Vagina (tissue), 2 donors: ENCODE data around the gene NTM.

ENCODE experiments used
- POLR2A ChIP-seq, 2 donors: fragments of 450-650 bp; IDR thresholded peaks; one replicate each; pipeline ENCODE4 v1.6.1; 2017; ENCODE audit warnings: antibody characterized with exemption in 2 of 2, mild to moderate bottlenecking in 2 of 2, moderate library complexity in 2 of 2
- POLR2AphosphoS5 ChIP-seq, 2 donors: sonication (generic); formaldehyde crosslinking; IDR thresholded peaks; one replicate each; pipeline ENCODE4 v1.9.0; 2017; ENCODE audit warnings: antibody characterized with exemption in 2 of 2, mild to moderate bottlenecking in 2 of 2, low read depth in 1 of 2; ENCODE audit not compliant: insufficient read depth in 1 of 2
- TF ChIP-seq, protein P1 (sequence below), 3 experiments: fragments of 450-650 bp in 2 of 3; fragments of 200-600 bp in 1 of 3; sonication (generic) in 1 of 3; IDR thresholded peaks; one replicate each; pipeline ENCODE4 v1.5.1; 2017 to 2019; ENCODE audit warnings: antibody characterized with exemption in 3 of 3, mild to moderate bottlenecking in 2 of 3, moderate library complexity in 2 of 3

- TF ChIP-seq, protein P1, sequence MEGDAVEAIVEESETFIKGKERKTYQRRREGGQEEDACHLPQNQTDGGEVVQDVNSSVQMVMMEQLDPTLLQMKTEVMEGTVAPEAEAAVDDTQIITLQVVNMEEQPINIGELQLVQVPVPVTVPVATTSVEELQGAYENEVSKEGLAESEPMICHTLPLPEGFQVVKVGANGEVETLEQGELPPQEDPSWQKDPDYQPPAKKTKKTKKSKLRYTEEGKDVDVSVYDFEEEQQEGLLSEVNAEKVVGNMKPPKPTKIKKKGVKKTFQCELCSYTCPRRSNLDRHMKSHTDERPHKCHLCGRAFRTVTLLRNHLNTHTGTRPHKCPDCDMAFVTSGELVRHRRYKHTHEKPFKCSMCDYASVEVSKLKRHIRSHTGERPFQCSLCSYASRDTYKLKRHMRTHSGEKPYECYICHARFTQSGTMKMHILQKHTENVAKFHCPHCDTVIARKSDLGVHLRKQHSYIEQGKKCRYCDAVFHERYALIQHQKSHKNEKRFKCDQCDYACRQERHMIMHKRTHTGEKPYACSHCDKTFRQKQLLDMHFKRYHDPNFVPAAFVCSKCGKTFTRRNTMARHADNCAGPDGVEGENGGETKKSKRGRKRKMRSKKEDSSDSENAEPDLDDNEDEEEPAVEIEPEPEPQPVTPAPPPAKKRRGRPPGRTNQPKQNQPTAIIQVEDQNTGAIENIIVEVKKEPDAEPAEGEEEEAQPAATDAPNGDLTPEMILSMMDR (IDR thresholded peaks at IDR 0.05) = no peak
- TF ChIP-seq POLR2A (IDR thresholded peaks at IDR 0.05) (no peak), POLR2AphosphoS5 (IDR thresholded peaks at IDR 0.05; ENCODE audit: insufficient read depth in 1 of 2, low read depth in 1 of 2) (no peak)
These were observed 931.0 kb downstream of the NTM start for GRCh38 chr11:132301465-132301864.
